NCI-H1417 treated with DMSO at 0.1 percent for 48 hours (cell line): ENCODE measurements around the gene CLDN34.

ENCODE experiments used
- DNase-seq: peaks from one replicate; lab custom pipeline; 2025; lab: John Stamatoyannopoulos, UW

The CLDN34 gene, protein sequence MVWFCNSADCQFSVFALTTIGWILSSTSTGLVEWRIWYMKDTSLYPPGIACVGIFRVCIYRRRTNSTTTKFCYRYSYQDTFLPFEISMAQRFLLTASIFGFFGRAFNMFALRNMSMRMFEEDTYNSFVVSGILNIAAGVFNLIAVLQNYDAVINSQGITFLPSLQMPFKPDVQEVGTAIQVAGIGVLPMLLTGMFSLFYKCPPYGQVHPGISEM

DNA sequence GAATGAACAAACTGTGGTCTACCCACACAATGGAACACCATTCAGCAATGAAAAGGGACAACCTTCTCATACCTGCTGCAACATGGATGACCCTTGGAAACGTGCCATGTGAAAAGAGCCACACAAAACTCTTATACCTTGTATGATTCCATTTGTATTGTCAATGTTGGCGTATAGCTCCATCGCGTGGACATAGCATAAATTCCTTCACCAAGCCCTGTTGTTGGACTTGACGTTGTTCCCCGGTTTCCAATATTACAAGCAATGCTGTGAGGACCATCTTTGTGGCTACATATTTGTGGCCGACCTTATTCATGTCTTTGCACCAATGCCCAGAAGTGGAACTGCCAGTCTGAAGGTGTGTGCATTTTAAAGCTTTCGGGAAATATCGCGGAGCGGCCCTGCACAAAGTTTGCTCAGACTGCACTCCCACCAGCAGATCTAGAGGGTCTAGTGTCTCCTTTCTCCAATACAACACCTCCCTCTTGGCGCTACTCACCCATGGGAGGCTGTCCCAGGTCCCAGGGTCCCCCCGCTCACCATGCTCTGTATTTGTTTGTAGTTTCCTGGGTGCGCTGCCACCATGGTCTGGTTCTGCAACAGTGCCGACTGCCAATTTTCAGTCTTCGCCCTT is at the start of gene CLDN34:
TSS of gene CLDN34 (plus strand) at position 584 of the 634 bp plus-strand sequence. CDS start at position 584, 0 bp downstream.
- no peak for DNase-seq

DNA sequence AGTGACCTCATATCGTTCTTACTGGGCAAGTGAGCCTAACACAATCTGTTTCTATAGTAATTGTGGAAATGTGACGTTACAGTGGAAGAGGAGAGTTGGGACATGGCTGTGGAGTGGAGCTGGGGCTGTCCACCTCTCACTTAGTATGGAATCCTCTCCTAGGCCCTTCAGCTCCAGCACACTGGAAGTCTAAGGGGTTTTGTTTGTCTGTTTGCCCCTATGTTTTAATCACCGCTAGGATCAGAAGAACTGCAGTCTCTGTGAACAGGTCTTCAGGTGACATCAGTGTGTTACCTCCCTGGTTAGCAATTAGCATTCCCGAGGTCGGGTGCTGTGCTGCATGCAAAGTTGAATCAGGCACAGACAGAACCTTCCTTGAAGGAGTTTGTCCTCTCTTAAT is 49.3 kb upstream of the CLDN34 start:
- no peak for DNase-seq

DNA sequence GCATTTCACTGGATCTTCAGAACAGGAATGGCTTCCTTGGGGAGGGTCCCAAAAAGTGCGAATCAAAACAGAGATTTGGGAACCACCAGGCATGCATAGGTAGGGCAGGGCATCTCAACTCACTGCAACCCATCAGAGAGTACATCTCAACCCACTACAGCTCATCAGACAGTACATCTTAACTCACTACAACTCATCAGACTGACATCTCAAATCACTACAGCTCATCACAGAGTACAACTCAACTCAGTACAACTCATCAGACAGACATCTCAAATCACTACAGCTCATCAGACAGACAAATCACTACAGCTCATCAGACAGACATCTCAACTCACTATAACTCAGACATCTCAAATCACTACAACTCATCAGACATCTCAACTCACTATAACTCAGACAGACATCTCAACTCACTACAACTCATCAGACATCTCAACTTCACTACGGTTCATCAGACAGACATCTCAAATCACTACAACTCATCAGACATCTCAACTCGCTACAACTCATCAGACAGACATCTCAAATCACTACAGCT is 47.5 kb upstream of the CLDN34 start:
- DNase-seq = no peak

DNA sequence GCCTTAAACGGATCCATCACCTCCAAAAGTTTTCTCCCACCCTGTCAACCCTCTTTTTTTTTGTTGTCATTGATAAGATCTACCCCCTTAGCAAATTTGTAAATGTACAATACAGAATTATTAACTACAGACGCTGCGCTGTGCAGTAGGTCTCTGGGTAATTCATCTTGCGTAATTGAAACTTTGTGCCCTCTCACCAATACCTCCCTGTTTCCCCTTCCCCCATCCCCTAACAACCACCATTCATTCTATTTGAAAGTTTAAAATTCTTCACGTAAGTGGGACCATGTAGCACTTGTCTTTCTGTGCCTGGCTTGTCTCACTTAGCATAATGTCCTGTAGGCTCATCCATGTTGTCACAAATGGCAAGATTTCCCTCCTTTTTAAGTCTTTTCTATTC is 45.8 kb upstream of the CLDN34 start:
- no peak for DNase-seq

DNA sequence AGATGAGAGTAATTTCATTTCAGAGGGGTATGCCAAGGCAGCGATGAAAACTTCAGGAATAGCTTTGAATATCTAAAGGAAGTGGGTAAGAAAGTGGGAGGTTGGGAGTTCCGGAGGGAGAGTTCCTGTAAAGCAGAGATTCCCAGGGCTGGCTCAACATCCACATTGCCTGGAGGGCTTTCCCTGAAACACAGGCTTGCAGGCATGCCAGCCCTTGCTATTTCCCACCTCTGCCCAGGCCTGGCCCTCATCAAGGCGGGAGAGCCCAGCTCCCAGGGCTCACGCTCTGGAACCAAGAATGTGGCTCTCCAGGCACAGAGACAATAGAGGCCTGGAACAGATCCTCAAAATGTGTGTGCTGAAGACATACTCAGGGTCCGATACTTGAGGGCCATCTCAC is 43.8 kb upstream of the CLDN34 start:
- no peak for DNase-seq

DNA sequence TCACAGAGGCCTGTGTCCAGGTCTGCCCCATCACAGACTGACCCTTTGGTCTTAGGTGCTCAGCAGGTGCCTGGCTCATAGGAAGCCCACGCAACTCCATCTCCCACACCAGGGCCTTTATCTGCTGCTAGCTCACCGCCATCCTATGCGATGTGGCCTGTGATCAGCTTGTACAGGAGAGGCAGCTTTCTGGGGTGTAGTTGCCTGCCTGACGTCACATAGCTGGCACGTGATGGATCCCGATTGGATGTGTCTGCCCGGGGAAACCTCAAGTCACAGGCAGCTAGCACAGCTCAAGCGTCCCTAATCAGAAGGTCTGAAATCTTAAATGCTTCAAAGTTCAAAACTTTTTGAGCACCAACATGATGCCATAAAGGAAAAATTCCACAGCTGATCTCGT is 41.2 kb upstream of the CLDN34 start:
- no peak for DNase-seq

DNA sequence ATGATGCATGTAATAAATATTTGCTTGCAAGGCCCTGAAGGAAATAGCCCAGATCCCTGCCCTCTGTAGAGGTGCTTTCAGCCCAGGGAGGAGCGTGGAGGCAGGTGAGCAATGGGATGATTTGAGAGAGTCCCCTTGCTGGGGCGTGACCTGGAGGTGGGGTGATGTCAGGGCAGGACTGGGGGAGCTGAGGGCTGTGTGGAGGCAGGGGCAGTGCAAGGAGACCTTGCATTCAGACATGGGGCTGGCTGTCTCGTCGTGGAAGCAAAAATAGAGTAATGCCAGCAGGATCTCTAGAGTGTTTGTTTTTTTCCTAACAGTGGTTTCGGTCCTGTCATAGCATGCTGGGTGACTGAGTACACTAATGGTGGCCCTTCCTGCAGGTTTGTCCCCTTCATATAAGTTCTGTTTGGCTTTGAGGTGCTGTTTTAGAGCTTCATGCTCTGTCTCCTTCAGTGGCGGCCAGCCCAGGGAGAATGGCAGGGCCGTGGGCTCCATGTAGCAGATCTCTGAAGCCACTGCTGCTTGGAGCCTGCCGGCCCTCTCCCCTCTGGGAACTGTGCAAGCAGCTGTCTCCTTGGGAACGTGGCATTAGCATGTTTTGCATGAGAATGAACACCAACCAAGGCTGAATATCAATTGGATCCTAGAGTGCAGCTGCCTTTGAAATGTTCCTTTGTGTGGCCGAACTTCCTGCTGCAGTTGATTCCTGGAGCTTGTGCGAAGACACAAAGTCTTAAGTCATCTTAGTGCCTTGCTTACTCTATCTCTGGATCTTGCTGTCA is 39.3 kb upstream of the CLDN34 start:
- peak; percentile 31 for DNase-seq

DNA sequence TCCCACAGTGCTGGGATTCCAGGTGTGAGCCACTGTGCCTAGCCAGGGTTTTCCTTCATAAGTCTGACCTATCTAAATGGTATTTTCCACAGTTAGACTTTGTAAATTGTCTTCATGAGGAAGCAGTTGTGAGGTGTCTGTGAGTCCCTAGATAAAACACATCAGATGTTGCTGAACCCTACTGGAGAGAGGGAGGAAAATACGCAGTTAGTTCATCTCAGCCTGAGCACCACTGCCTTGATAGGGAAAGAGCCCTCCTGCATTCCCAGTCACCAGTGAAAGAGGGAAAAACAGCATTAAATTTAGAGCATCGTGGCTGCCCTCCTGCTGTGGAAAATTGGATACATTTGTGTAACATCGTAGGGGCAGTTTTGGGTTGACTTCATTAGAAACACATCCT is 31.7 kb upstream of the CLDN34 start:
- DNase-seq = no peak

DNA sequence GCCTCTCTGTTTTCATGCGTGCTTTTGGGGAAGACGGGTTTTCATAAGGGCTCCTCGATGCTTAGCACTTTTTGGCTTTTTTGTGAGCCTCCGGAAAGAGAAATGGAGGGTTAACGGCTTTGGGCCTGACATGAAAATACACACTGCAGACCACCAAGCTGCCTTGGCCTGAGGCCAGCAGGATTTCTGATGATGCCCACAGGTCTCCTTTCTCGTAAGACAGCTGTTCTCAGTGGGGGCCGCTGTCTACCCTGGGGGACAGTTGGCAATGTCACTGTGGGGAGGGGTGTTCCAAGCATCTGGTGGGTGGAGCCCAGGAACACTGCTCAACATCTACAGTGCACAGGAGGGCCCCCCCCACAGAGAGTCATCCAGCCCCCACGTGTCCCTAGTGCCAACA is 29.4 kb upstream of the CLDN34 start:
- DNase-seq = no peak

DNA sequence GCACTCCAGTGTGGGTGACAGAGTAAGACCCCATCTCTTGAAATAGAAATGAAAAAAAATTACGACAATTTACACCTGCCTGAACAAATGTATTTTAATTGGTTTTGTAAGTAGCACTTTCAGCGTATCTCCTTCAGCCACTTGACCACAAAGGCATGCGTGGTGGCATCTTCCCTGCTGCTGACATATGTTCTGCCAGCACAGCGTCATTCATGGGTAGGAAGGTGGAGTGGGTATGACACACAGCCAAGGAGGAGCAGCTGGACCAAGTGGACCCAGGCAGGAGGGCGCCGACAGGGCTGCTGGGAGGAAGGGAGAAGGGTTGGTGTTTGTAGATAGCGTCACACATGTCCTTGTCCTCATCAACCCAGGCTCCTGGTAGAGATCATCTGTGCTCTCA is 28.6 kb upstream of the CLDN34 start:
- DNase-seq = no peak

DNA sequence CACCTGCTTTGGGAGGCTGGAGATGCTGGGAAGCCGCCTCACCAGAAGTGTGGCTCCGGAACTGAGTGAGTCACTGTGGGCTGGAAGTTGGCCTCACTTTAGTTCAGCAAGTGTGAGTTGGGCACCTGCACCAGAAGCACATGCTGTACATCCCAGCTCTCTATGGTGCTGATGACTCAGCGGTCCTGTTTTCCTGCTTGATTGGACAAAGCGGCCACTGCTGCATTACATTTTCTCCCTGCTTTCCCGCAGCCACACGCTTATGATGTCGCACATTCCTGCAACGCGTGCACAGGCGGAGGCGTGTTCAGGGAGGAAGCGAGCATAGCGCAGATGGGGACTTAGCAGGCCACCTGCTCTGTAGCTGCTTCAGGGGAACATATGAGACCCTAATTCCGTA is 26.7 kb upstream of the CLDN34 start:
- no peak for DNase-seq

DNA sequence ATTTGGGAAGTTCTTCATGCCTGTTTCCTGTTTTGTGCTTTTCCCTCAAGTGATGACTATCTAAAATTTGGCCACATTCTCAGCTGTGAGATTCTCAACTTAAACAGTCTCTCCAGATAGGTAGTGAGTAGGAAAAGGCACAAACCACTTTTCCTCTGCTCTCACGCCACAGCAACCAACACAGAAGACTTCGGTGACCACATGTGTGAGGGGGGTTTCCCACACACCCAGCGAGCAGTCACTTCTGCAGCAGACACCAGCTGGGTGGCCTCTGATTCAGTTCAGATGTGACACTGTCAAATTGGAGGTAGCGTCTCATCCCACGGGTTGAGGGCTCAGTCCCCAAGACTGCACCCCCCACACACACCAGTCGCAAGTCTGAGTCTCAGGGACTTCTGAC is 25.1 kb upstream of the CLDN34 start:
- DNase-seq = no peak

DNA sequence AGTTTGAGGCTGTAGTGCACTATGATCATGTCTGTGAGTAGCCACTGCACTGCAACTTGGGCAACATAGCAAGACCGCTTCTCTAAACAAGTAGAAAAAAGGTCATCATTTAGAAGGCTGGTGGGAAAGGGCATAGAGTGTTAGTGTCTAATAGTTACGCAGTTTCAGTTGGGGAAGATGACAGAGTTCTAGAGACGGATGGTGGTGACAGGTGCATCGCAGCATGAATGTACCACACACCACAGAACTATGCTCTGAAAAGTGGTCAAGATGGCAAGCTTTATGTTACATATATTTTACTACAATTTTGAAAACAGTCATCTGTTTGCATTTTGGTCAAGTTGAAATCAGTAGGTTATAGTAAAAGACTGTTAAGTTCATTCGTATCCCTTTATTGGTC is 23.7 kb upstream of the CLDN34 start:
- no peak for DNase-seq

DNA sequence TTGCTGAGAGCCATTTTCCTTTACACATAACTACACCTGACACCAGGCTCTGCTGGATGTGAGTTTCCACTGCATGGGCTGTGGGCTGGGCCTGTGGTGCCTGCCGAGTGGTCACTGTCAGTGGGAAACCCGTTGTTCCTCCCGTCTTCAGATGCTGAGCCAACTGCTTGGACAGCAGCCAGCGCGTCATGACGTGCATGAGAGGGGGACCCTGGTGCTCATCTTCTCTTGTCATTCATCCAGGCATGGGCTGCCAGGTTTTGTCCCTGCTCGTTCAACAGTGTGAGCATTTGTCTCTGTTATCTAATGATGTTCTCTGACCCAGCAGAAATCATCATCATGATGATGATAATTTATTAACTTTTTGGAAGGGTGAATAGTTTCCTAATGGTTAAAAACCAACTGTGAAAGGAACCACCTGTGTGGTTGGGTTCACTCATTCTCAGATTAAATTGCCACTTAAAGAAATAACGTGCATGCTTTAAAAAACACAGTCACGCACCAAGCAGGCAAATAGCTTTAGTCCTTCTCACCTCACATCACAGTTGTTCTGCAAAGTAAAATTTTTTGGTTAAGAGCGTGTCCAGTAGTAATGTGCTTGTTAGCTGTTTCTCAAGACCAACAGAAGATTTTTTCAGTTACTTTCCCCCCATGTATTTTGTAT is 19.9 kb upstream of the CLDN34 start:
- DNase-seq = no peak

DNA sequence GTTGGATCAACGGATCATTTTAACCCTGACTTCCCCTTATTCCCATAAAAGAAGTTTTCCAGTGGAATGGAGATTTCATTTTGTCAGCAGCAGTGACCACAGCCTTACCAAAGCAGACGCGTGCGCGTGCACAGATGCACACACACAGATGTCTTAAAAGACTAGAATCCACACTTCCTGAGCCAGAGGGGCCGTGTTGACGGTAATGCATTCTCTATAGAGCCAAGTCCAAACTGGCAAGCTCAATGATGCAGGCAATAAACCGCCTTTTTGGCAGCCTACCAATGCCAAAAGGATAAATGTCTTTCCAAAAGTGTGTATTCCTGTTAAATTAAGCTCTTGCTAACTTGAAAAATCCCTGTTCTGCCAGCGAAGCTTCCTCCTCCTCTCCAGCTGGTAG is 18.8 kb upstream of the CLDN34 start:
- DNase-seq = no peak

DNA sequence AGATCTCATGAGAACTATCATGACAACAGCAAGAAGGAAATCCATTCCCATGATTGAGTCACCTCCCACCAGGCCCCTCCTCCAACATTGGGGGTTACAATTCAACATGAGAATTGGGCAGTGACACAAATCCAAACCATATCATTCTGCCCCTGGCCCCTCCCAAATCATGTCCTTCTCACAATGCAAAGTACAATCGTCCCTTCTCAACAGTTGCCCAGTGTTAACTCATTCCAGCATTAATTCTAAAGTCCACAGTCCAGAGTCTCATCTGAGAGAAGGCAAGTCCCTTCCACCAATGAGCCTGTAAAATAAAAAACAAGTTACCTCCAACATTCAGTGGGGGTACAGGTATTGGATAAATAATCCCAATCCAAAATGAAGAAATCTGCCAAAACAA is 14.9 kb upstream of the CLDN34 start:
- DNase-seq = no peak

DNA sequence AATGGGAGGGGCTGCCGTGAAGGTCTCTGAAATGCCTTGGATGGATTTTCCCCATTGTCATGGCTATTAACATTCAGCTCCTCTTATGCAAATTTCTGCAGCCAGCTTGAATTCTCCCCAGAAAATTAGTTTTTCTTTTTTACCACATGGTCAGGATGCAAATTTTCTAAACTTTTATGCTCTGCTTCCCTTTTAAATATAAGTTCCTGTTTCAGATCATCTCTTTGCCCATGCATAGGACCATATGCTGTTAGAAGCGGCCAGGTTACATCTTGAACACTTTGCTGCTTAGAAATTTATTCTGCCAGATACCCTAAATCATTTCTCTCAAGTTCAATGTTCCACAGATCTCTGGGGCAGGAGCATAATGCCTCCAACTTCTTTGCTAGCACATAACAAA is 13.8 kb upstream of the CLDN34 start:
- no peak for DNase-seq

DNA sequence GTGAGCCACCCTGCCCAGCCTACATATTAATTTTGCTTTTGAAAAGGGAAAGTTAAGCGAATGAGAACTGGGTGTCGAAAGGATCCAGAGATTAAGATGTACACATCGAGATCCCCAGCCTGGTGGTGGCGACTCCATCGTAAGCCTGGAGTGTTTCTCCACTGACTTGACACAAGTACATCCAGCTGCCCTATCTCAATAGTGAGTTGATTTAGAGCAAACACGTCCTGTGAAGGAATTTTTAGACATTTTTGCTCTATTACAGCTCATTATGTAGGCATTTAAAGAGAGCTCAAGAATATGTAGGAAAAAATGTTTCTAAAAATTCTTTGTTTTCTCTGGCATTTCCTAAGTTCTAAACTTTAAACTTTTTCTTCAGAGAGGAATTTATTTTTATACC is 11.7 kb upstream of the CLDN34 start:
- DNase-seq = no peak

DNA sequence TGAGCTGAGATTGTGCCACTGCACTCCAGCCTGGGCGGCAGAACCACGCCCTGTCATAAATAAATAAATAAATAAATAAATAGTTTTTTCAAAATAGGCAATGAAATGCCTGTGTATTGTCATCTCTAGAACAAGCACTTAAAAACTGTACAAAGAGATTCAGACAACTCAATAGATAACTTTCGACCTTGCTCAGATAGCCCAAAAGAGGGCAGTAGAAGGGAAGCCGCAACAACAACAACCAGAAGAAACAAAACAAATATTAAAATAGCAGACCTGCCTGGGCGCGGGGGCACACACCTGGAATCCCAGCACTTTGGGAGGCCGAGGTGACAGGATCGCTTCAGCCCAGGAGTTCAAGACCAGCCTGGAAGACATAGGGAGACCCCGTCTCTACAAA is 9.4 kb upstream of the CLDN34 start:
- no peak for DNase-seq

DNA sequence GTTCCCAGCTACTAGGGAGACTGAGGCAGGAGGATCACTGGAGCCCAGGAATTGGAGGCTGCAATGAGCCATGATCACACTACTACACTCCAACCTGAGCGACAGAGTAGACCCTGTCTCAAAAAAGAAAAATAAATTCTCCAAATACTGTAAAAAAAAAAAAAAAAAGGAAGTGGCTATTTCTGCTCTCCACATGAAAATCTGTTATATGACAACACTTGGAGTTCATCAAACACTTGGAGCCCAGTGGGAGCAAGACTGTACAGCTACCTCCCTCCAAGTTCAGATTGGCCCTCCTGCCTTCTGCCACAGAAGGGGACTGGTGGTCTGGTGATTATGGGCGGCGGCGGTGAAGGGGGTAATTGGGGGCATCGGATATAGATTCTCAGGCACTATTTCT is 9.0 kb upstream of the CLDN34 start:
- DNase-seq = no peak

DNA sequence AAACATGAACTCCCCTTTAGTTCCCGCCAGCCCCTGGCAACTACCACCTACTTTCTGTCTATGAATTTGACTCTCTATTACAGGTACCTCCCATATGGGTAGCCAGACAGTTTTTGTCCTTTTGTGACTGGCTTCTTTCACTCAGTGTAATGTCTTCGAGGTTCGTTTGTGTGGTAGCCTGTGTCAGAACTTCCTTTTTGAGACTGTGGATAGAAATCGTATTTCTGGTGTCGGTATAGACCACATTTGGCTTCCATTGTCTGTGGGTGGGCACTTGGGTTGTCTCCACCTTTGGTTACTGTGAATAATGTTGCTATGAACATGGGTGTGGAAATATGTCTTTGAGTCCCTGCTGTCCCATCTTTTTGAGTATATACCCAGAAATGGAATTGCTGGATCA is 5.4 kb upstream of the CLDN34 start:
- no peak for DNase-seq

DNA sequence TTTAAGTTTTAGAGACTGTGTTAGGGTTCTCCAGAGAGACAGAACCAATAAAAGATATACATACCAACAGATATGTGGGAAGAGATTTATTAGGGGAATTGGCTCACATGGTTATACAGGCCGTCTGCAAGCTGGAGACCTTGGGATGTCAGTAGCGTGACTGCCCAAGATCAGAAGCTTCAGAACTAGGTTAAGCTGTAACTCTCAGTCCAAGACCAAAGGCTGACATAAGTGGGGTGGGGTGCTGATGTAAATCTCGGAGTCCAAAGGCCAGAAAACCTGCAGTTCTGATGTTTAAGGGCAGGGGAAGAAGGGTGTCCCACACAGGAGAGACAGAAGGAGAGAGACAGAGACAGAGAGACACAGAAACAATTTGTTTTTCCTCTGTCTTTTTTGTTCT is 10.5 kb downstream of the CLDN34 start:
- no peak for DNase-seq

DNA sequence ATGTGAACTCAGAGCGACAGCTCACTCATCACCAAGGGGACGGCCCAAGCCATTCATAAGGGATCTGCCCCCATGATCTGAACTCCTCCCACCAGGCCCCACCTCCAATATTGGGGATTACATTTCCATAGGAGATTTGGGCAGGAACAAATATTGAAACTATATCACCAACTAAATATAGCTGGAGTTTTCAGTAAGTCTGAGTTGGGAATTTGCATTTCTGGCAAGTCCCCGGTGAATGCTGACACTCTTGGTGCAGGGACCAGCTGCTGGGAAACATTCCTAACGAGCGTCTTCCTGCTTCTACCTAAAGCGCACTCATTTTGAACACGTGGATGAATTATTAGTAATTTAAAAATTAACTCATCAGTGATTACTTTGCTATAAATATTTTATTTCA is 13.2 kb downstream of the CLDN34 start:
- DNase-seq = no peak
